ENCODE results near the gene EXTL2. TPM values are rescaled to one million over a fixed set of nuclear protein-coding genes. Genes with fewer than 3 reads are reported as not detected.

The EXTL2 gene
- total and polyA plus RNA-seq, 9 of the 15 experiments (the other 6 are each of a cell fraction or from before 2014, with no cell fraction given), result 8.5 to 40.7 (median 26.0) TPM

GRCh38 chr1:100943533-100943932, 48.9 kb upstream of the EXTL2 start:
- H3K9me3 ChIP-seq (replicated peaks; ENCODE audit: control insufficient read depth, insufficient read depth, low read depth, low read length), result no peaks in the 10 kb centered on the region
- intact Hi-C loops (cut with micrococcal nuclease), result no loop called here
- H3K4me3 ChIP-seq, result no peak overlapping the region
- no peaks in the 10 kb centered on the region for H3K9me1 ChIP-seq (ENCODE audit: control insufficient read depth, insufficient read depth, low read length)
- no peaks in the 10 kb centered on the region for H3K79me2 ChIP-seq (ENCODE audit: control insufficient read depth, insufficient read depth, low read length)
- H3K27ac ChIP-seq (ENCODE audit: extremely low read depth, low read depth, low read length), result no peak overlapping the region
- ATAC-seq (no peak), DNase-seq (ENCODE audit: extremely low read depth in 1 of 4, low spot score in 3 of 4) (no peak), FAIRE-seq (no peak)
- WGBS (ENCODE audit: insufficient coverage, low coverage, missing lambda C conversion rate), result 82% methylated on average over 1 of the region's 1 CpG
- ChIA-PET POLR2A (interaction anchor here (0.6 to 1.7 kb wide), 3 partner anchors 9 to 145 kb away, joined by 3 to 7 read pairs (median 3); no protein-coding TSS in a partner anchor), CTCF (ENCODE audit: low intra/inter-chr PET ratio) (interaction anchor here (0.7 kb wide), 1 partner anchor 12 kb away, joined by 3 read pairs; no protein-coding TSS in a partner anchor)
- in situ Hi-C loops (cut with MboI), result no loop called here
- H3K36me3 ChIP-seq (ENCODE audit: control insufficient read depth, insufficient read depth, low read length), result peaks cover 12% of the 10 kb centered on the region; the same call in 2 of the 3 replicates
- H3K4me2 ChIP-seq (ENCODE audit: insufficient read depth, low read length), result no peak overlapping the region
- no peaks in the 10 kb centered on the region for H4K20me1 ChIP-seq (replicated peaks; ENCODE audit: control insufficient read depth, insufficient read depth, low read length)
- TF ChIP-seq ZNF766 (CRISPR knock-in tag; conservative IDR thresholded peaks at IDR 0.05) (no peak), ATF3 (IDR thresholded peaks at IDR 0.05) (peak; percentile 67), ATF3 (CRISPR knock-in tag; conservative IDR thresholded peaks at IDR 0.05) (no peak), U2AF1 (optimal IDR thresholded peaks at IDR 0.05; ENCODE audit: low read depth, low read length) (no peak), CEBPG (CRISPR knock-in tag; IDR thresholded peaks at IDR 0.05) (no peak), CEBPG (tag; conservative IDR thresholded peaks at IDR 0.05 in 1 of 2, IDR thresholded peaks at IDR 0.05 in 1 of 2) (peak; percentile 69 to 75), HBP1 (CRISPR knock-in tag; IDR thresholded peaks at IDR 0.05) (no peak)
- no peaks in the 10 kb centered on the region for H3K27me3 ChIP-seq (ENCODE audit: control insufficient read depth in 2 of 2, insufficient read depth in 2 of 2, low read length in 2 of 2)
- no peak overlapping the region for H3K9ac ChIP-seq (ENCODE audit: insufficient read depth in 1 of 2, low read depth in 2 of 2, low read length in 2 of 2)
- no peak overlapping the region for H2AFZ ChIP-seq (ENCODE audit: low read depth, low read length)
- BruUV-seq (replicated peaks), result no TSS peak
- H3K4me1 ChIP-seq (replicated peaks in 1 of 2; ENCODE audit: control insufficient read depth in 2 of 2, insufficient read depth in 2 of 2, low read length in 2 of 2), result no peaks in the 10 kb centered on the region
